Loucy (cell line): ENCODE results near the gene RUNDC3A.

Experiments used
- H2AFZ ChIP-seq: fragments of 200-600 bp; sonication (generic); 2 replicates; pipeline ENCODE4 v1.6.0; 2016; ENCODE audit warnings: antibody characterized with exemption, mild to moderate bottlenecking, low read length, moderate library complexity
- H3F3A ChIP-seq: fragments of 200-600 bp; 2 replicates; pipeline ENCODE4 v1.6.0; 2016; ENCODE audit warnings: antibody characterized with exemption, low read depth, mild to moderate bottlenecking
- H3K27me3 ChIP-seq: fragments of 200-600 bp; sonication (generic); 2 replicates; pipeline ENCODE4 v1.6.1; 2014; ENCODE audit warnings: low read length, mild to moderate bottlenecking; ENCODE audit not compliant: insufficient read depth, poor library complexity, severe bottlenecking
- H3K36me3 ChIP-seq: fragments of 200-600 bp; sonication (generic); 2 replicates; pipeline ENCODE4 v1.6.1; 2016; ENCODE audit warnings: low read length; ENCODE audit not compliant: insufficient read depth
- H3K4me1 ChIP-seq: fragments of 200-600 bp; sonication (generic); 2 replicates; pipeline ENCODE4 v1.5.1; 2014; ENCODE audit warnings: low read length, mild to moderate bottlenecking; ENCODE audit not compliant: insufficient read depth, poor library complexity, severe bottlenecking
- H3K4me2 ChIP-seq: fragments of 200-600 bp; sonication (generic); 2 replicates; pipeline ENCODE4 v1.6.0; 2014; ENCODE audit warnings: antibody characterized with exemption, low read length, low read depth, mild to moderate bottlenecking; ENCODE audit not compliant: poor library complexity, severe bottlenecking
- H3K4me3 ChIP-seq: fragments of 200-600 bp; sonication (generic); 2 replicates; pipeline ENCODE4 v1.5.1; 2014; ENCODE audit warnings: low read length, mild to moderate bottlenecking, mixed read lengths; ENCODE audit not compliant: poor library complexity, severe bottlenecking
- H3K79me2 ChIP-seq: fragments of 200-600 bp; sonication (generic); 2 replicates; pipeline ENCODE4 v1.6.1; 2014; ENCODE audit warnings: low read length; ENCODE audit not compliant: insufficient read depth
- H3K9ac ChIP-seq: fragments of 200-600 bp; sonication (generic); 2 replicates; pipeline ENCODE4 v1.6.0; 2014; ENCODE audit warnings: mild to moderate bottlenecking, low read depth, low read length, moderate library complexity; ENCODE audit not compliant: poor library complexity, severe bottlenecking
- H3K9me2 ChIP-seq: fragments of 200-600 bp; sonication (generic); replicated peaks from 2 replicates; pipeline ENCODE4 v1.6.1; 2016; ENCODE audit warnings: low read depth, low read length, mixed read lengths
- H3K9me3 ChIP-seq: fragments of 200-600 bp; sonication (generic); 2 replicates; pipeline ENCODE4 v1.6.1; 2014; ENCODE audit warnings: mild to moderate bottlenecking, antibody characterized with exemption, low read length, low read depth; ENCODE audit not compliant: insufficient read depth
- H4K20me1 ChIP-seq: fragments of 200-600 bp; sonication (generic); 2 replicates; pipeline ENCODE4 v1.6.0; 2014; ENCODE audit warnings: antibody characterized with exemption, low read length, mild to moderate bottlenecking; ENCODE audit not compliant: insufficient read depth, poor library complexity, severe bottlenecking
- EZH2phosphoT487 ChIP-seq: fragments of 200-600 bp; IDR thresholded peaks from 2 replicates; pipeline ENCODE4 v1.6.1; 2018; ENCODE audit warnings: antibody characterized with exemption, mild to moderate bottlenecking, moderate library complexity, borderline replicate concordance
- TF ChIP-seq, protein P1 (sequence below): fragments of 200-600 bp; sonication (generic); conservative IDR thresholded peaks from 2 replicates; pipeline ENCODE4 v1.5.1; 2014; ENCODE audit warnings: mild to moderate bottlenecking, antibody characterized with exemption, low read length

Gene RUNDC3A

DNA sequence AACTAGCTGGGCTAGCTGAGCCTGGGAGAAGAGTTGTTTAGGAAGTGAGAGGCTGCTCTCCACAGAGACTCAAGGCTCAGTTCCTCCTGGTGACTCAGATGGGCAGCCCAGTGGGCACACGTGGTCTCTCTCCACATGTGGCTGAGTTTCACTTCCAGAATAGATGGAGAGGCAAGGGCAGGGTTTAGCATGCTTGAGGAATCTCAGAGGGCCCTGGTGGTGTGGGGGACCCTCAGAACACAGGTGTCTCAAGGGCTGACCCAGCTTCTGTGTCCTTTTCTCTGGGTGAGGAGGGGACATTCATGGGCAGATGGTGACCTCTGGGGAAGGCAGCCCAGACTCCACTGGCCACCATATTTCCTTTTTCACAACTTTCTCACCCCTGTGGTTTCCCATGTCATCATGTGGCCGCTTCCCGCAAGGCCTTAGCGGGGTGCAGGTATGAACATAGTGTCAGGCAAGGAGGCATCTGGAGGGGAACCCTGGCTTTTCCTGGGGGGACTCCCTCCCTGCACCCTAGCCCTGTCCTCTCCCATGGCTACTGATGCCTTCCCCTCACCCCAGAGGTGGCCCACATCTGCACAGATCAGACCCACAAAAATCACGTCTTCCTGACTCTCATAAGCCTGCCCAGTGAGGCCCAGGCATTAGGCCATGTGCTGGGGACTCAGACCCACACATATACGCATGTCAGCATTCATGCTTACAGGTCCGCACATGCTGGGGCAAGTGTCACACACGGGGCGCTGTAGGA is 40.0 kb downstream of the RUNDC3A start:
- no peaks in the 10 kb centered on the region for H3K79me2 ChIP-seq
- H3K9ac ChIP-seq, result peak overlapping the region; percentile 20
- no peaks in the 10 kb centered on the region for H4K20me1 ChIP-seq
- TF ChIP-seq EZH2phosphoT487, result no peak
- TF ChIP-seq, protein P1, sequence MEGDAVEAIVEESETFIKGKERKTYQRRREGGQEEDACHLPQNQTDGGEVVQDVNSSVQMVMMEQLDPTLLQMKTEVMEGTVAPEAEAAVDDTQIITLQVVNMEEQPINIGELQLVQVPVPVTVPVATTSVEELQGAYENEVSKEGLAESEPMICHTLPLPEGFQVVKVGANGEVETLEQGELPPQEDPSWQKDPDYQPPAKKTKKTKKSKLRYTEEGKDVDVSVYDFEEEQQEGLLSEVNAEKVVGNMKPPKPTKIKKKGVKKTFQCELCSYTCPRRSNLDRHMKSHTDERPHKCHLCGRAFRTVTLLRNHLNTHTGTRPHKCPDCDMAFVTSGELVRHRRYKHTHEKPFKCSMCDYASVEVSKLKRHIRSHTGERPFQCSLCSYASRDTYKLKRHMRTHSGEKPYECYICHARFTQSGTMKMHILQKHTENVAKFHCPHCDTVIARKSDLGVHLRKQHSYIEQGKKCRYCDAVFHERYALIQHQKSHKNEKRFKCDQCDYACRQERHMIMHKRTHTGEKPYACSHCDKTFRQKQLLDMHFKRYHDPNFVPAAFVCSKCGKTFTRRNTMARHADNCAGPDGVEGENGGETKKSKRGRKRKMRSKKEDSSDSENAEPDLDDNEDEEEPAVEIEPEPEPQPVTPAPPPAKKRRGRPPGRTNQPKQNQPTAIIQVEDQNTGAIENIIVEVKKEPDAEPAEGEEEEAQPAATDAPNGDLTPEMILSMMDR, result no peak
- H3K4me2 ChIP-seq, result no peak overlapping the region
- no peaks in the 10 kb centered on the region for H3K9me3 ChIP-seq
- no peak overlapping the region for H3K4me3 ChIP-seq
- no peaks in the 10 kb centered on the region for H3K36me3 ChIP-seq
- H3K9me2 ChIP-seq, result no peaks in the 10 kb centered on the region
- no peaks in the 10 kb centered on the region for H3F3A ChIP-seq
- H3K27me3 ChIP-seq, result no peaks in the 10 kb centered on the region
- no peak overlapping the region for H2AFZ ChIP-seq
- H3K4me1 ChIP-seq, result peaks cover 5% of the 10 kb centered on the region

DNA sequence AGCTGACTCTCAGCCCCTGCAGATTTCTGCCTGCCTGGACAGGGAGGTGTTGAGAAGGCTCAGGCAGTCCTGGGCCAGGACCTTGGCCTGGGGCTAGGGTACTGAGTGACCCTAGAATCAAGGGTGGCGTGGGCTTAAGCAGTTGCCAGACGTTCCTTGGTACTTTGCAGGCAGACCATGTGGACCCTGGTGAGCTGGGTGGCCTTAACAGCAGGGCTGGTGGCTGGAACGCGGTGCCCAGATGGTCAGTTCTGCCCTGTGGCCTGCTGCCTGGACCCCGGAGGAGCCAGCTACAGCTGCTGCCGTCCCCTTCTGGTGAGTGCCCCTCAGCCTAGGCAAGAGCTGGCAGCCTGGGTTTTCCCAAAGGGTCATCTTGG is 40.6 kb downstream of the RUNDC3A start:
- Histone ChIP-seq H3K4me3 (no peak overlapping the region), H3K36me3 (no peaks in the 10 kb centered on the region), H3F3A (no peaks in the 10 kb centered on the region), H4K20me1 (no peaks in the 10 kb centered on the region), H3K9ac (no peak overlapping the region), H3K9me3 (no peaks in the 10 kb centered on the region), H3K9me2 (no peaks in the 10 kb centered on the region), H3K79me2 (no peaks in the 10 kb centered on the region), H3K27me3 (no peaks in the 10 kb centered on the region), H3K4me2 (no peak overlapping the region), H2AFZ (no peak overlapping the region), H3K4me1 (peaks cover 5% of the 10 kb centered on the region)
- no peak for TF ChIP-seq EZH2phosphoT487
- TF ChIP-seq, protein P1, result no peak

DNA sequence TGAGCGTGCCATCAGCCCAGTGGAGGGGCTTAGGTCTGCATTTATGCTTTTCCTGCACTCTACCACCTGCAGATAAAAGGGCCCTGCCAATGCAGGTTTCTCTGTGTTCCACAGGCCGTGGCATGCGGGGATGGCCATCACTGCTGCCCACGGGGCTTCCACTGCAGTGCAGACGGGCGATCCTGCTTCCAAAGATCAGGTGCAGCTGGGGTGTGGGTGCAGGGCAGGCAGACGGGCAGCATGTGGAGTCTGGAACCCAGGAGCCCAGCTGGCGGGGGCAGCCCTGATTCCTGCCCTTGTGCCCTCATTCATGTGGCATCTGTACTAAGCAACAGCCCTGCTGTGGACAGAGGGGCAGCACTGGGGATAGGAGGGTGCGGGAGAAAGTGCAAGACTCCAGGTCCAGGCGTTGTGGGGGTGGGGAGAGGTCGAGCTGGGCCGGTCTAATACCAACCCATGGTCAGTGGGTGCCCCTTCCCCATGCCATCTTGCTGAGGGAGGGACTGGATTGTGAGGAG is 41.2 kb downstream of the RUNDC3A start:
- TF ChIP-seq EZH2phosphoT487, result no peak
- TF ChIP-seq, protein P1, result no peak
- peaks cover 5% of the 10 kb centered on the region for H3K4me1 ChIP-seq
- no peak overlapping the region for H3K9ac ChIP-seq
- no peaks in the 10 kb centered on the region for H3K9me3 ChIP-seq
- H3K79me2 ChIP-seq, result no peaks in the 10 kb centered on the region
- no peaks in the 10 kb centered on the region for H3K9me2 ChIP-seq
- no peak overlapping the region for H3K4me2 ChIP-seq
- no peaks in the 10 kb centered on the region for H3K27me3 ChIP-seq
- H3K36me3 ChIP-seq, result no peaks in the 10 kb centered on the region
- no peaks in the 10 kb centered on the region for H4K20me1 ChIP-seq
- H3K4me3 ChIP-seq, result no peak overlapping the region
- no peak overlapping the region for H2AFZ ChIP-seq
- H3F3A ChIP-seq, result no peaks in the 10 kb centered on the region
